HG03571 (cell line): ENCODE data around the gene KDM4B.

Experiments used
- ATAC-seq: cut with Tn5 transposase; IDR thresholded peaks from one replicate; pipeline ENCODE4 v1.9.1; 2021; ENCODE audit not compliant: unreplicated experiment

Gene KDM4B

GRCh38 chr19:5132206-5132560 lies 163.3 kb downstream of the KDM4B start:
- ATAC-seq: no peak

- ATAC-seq: no peak
Measured at GRCh38 chr19:5132698-5133651, 164.1 kb downstream of the KDM4B start.

- ATAC-seq: no peak
Measured at GRCh38 chr19:5133986-5134595, 165.2 kb downstream of the KDM4B start.

- ATAC-seq: no peak
Measured at GRCh38 chr19:5134691-5135090, 165.8 kb downstream of the KDM4B start.

GRCh38 chr19:5136073-5136855 lies 167.4 kb downstream of the KDM4B start:
- ATAC-seq: no peak

- no peak for ATAC-seq
Measured at GRCh38 chr19:5137114-5137513, 168.2 kb downstream of the KDM4B start.

- ATAC-seq: no peak
Measured at GRCh38 chr19:5137571-5138124, 168.7 kb downstream of the KDM4B start.

- ATAC-seq: no peak
Measured at GRCh38 chr19:5138606-5139582, 170.0 kb downstream of the KDM4B start.

- no peak for ATAC-seq
Measured at GRCh38 chr19:5139583-5140325, 170.8 kb downstream of the KDM4B start.

- no peak for ATAC-seq
Measured at GRCh38 chr19:5141129-5141849, 172.4 kb downstream of the KDM4B start.

GRCh38 chr19:5141850-5142724 lies 173.2 kb downstream of the KDM4B start:
- no peak for ATAC-seq

- ATAC-seq: no peak
Measured at GRCh38 chr19:5142725-5143097, 173.8 kb downstream of the KDM4B start.

GRCh38 chr19:5143471-5144411 lies 174.8 kb downstream of the KDM4B start:
- ATAC-seq: no peak

- ATAC-seq: no peak
Measured at GRCh38 chr19:5144545-5145179, 175.7 kb downstream of the KDM4B start.

- no peak for ATAC-seq
Measured at GRCh38 chr19:5145521-5146511, 176.9 kb downstream of the KDM4B start.
